ENCODE results near the gene CAPZB. TPM values are rescaled to one million over a fixed set of nuclear protein-coding genes. Genes with fewer than 3 reads are reported as not detected.
A peak's percentile ranks its signal among the peaks of the same experiment; 100 is the strongest.

CAPZB gene
- polyA plus RNA-seq, 3 donors, result 290 to 504 (median 407) TPM

DNA sequence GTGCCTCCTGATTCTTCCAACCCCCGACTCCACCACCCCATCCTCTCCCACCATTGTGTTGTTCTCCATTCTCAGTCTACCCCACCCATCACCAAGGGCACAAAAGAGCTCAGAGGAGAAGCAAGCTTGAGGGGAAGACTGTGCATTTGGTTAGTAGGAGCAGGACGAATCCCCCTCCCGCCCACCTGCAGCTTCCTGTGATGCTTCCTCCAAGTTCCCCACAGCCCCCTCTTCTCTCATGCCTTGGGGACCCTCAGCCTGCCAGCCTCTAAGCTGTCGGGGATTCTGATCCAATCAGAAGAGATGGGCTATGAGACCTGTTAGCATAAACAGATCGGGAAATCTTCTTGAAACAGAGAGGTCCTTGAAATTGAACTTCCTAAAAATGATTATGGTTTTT, 22.2 kb upstream of the CAPZB start:
- H3K4me1 Mint-ChIP-seq, result peaks cover 76% of the 10 kb centered on the region
- TF ChIP-seq, protein P1, sequence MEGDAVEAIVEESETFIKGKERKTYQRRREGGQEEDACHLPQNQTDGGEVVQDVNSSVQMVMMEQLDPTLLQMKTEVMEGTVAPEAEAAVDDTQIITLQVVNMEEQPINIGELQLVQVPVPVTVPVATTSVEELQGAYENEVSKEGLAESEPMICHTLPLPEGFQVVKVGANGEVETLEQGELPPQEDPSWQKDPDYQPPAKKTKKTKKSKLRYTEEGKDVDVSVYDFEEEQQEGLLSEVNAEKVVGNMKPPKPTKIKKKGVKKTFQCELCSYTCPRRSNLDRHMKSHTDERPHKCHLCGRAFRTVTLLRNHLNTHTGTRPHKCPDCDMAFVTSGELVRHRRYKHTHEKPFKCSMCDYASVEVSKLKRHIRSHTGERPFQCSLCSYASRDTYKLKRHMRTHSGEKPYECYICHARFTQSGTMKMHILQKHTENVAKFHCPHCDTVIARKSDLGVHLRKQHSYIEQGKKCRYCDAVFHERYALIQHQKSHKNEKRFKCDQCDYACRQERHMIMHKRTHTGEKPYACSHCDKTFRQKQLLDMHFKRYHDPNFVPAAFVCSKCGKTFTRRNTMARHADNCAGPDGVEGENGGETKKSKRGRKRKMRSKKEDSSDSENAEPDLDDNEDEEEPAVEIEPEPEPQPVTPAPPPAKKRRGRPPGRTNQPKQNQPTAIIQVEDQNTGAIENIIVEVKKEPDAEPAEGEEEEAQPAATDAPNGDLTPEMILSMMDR (IDR thresholded peaks at IDR 0.05), result no peak
- no peak for DNase-seq
- Histone ChIP-seq H3K27ac (ENCODE audit: low read depth in 1 of 2, low read length in 2 of 2) (peak overlapping the region; percentile 23 to 47), H3K79me2 (ENCODE audit: insufficient read depth, low read length) (no peaks in the 10 kb centered on the region), H3K4me3 (replicated peaks in 1 of 3; ENCODE audit: low read depth in 2 of 3, low read length in 3 of 3) (peak overlapping the region in 1 of 3 experiments; percentile 29), H3K9me3 (replicated peaks in 1 of 2; ENCODE audit: control insufficient read depth in 1 of 2, insufficient read depth in 1 of 2, low read length in 2 of 2) (peaks cover 2 to 3% of the 10 kb centered on the region in 2 donors), H3K4me1 (ENCODE audit: control insufficient read depth in 1 of 2, insufficient read depth in 2 of 2, low read length in 2 of 2) (peaks cover 83 to 86% of the 10 kb centered on the region in 2 donors), H3K27me3 (ENCODE audit: control insufficient read depth in 2 of 2, insufficient read depth in 2 of 2, low read length in 2 of 2) (no peaks in the 10 kb centered on the region), H3K9ac (ENCODE audit: insufficient read depth, low read length, poor library complexity, severe bottlenecking) (no peak overlapping the region), H2AFZ (ENCODE audit: insufficient read depth, low read depth, low read length, poor library complexity, severe bottlenecking) (no peak overlapping the region), H4K20me1 (ENCODE audit: insufficient read depth, low read length) (peaks cover 4% of the 10 kb centered on the region), H3K4me2 (replicated peaks; ENCODE audit: extremely low read depth, low read length, poor library complexity, severe bottlenecking) (peak overlapping the region; percentile 41), H3K36me3 (replicated peaks in 1 of 2; ENCODE audit: control insufficient read depth in 1 of 2, insufficient read depth in 2 of 2, low read length in 2 of 2) (no peaks in the 10 kb centered on the region)
- peaks cover 0 to 2% (median 2%) of the 10 kb centered on the region in 3 donors for H3K27me3 Mint-ChIP-seq (ENCODE audit: low read depth in 3 of 3)
- intact Hi-C loops (cut with micrococcal nuclease), result loop anchor here in 1 of 2 donors (5.0 kb wide), 2 partner anchors 60 to 90 kb away; a partner anchor contains a TSS
- H3K9me3 Mint-ChIP-seq, result peaks cover 3 to 12% (median 5%) of the 10 kb centered on the region in 7 donors
- peak overlapping the region in 6 of 7 donors; percentile 84 to 95 (median 88) for H3K27ac Mint-ChIP-seq
- 33% methylated on average over 2 of the region's 5 CpGs for WGBS (ENCODE audit: insufficient coverage)
- peaks cover 0 to 3% of the 10 kb centered on the region in 2 donors for H3K36me3 Mint-ChIP-seq
- peak overlapping the region in 1 of 2 donors; percentile 70 for H3K4me3 Mint-ChIP-seq

DNA sequence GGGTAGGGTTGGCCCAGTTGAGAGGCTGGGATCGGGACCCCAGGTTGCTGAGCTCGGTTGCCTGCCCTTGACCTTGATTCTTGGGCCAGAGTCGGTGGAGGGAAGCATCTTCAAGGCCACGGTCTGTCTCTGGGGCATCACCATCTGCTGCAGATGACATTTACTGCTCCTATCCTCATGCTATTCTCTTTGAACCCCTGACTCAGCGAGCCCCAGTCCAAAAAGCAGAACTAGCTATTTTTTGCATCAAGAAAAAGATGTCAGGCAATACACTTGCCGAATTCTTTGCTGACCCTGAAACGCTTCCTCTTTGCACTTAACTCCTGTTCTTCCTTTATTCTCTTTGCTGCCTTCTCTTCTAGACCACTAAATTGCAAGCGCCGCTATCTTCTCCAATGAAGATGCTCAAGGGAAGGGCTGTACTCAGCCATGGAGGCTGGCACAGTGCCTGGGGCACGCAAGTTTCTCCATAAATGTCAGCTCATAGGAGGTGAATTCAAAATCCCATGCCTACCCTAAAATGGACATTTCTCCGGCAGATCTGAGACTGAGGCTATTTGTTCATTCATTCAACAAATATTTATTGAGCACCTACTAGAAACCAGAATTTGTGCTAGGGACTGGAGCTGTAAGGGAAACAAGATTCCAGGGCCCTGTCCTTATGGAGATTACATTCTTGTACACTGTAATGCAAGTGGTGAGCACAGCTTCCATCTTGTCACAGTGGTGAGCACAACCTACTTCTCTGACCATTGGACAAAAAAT, 20.5 kb upstream of the CAPZB start:
- Mint-ChIP-seq H3K4me1 (peaks cover 70% of the 10 kb centered on the region), H3K9me3 (peaks cover 6 to 17% (median 10%) of the 10 kb centered on the region in 7 donors), H3K27me3 (ENCODE audit: low read depth in 3 of 3) (peaks cover 0 to 2% (median 2%) of the 10 kb centered on the region in 3 donors), H3K4me3 (peak overlapping the region; percentile 45 to 78), H3K27ac (peak overlapping the region; percentile 98 to 100 (median 99)), H3K36me3 (peaks cover 0 to 5% of the 10 kb centered on the region in 2 donors)
- Histone ChIP-seq H3K79me2 (ENCODE audit: insufficient read depth, low read length) (no peaks in the 10 kb centered on the region), H2AFZ (ENCODE audit: insufficient read depth, low read depth, low read length, poor library complexity, severe bottlenecking) (no peak overlapping the region), H3K9me3 (replicated peaks in 1 of 2; ENCODE audit: control insufficient read depth in 1 of 2, insufficient read depth in 1 of 2, low read length in 2 of 2) (peaks cover 5 to 11% of the 10 kb centered on the region in 2 donors), H3K36me3 (replicated peaks in 1 of 2; ENCODE audit: control insufficient read depth in 1 of 2, insufficient read depth in 2 of 2, low read length in 2 of 2) (no peaks in the 10 kb centered on the region), H3K4me1 (ENCODE audit: control insufficient read depth in 1 of 2, insufficient read depth in 2 of 2, low read length in 2 of 2) (peaks cover 71 to 77% of the 10 kb centered on the region in 2 donors), H4K20me1 (ENCODE audit: insufficient read depth, low read length) (peaks cover 4% of the 10 kb centered on the region), H3K4me2 (replicated peaks; ENCODE audit: extremely low read depth, low read length, poor library complexity, severe bottlenecking) (peak overlapping the region; percentile 53), H3K27me3 (ENCODE audit: control insufficient read depth in 2 of 2, insufficient read depth in 2 of 2, low read length in 2 of 2) (no peaks in the 10 kb centered on the region), H3K4me3 (replicated peaks in 1 of 3; ENCODE audit: low read depth in 2 of 3, low read length in 3 of 3) (peak overlapping the region in 1 of 3 experiments; percentile 55), H3K27ac (ENCODE audit: low read depth in 1 of 2, low read length in 2 of 2) (peak overlapping the region; percentile 97 to 99), H3K9ac (ENCODE audit: insufficient read depth, low read length, poor library complexity, severe bottlenecking) (peak overlapping the region; percentile 59)
- TF ChIP-seq, protein P1 (IDR thresholded peaks at IDR 0.05), result no peak
- peak; percentile 88 to 90 (median 90) for DNase-seq
- 11% methylated on average over 10 of the region's 11 CpGs for WGBS (ENCODE audit: insufficient coverage)
- intact Hi-C loops (cut with micrococcal nuclease), result loop anchor here in 1 of 2 donors (2.0 to 5.0 kb wide), 4 partner anchors 19 to 91 kb away; a partner anchor contains a TSS

Data from CD14-positive monocyte (primary cell).